HG03095 (cell line): ENCODE data around the gene UBE2O.
"Not testable (repeated sequence)": the region's sequence is repeated elsewhere in the genome, so short reads cannot be mapped to it uniquely, and the experiment has no call there.

Experiments used
- ATAC-seq: cut with Tn5 transposase; IDR thresholded peaks from one replicate; pipeline ENCODE4 v1.9.1; 2021; ENCODE audit warnings: moderate library complexity; ENCODE audit not compliant: unreplicated experiment

Gene UBE2O

GRCh38 chr17:76378548-76379274, 74.2 kb downstream of the UBE2O start:
- no peak for ATAC-seq

GRCh38 chr17:76376318-76377133, 76.4 kb downstream of the UBE2O start:
- ATAC-seq, result no peak

- no peak for ATAC-seq
These were observed 81.0 kb downstream of the UBE2O start for GRCh38 chr17:76371656-76372628.

GRCh38 chr17:76370261-76370993, 82.5 kb downstream of the UBE2O start:
- no peak for ATAC-seq

- ATAC-seq, result no peak
These were observed 83.1 kb downstream of the UBE2O start for GRCh38 chr17:76369804-76370203.

- ATAC-seq, result no peak
These were observed 83.6 kb downstream of the UBE2O start for GRCh38 chr17:76369379-76369778.

- no peak for ATAC-seq
These were observed 84.4 kb downstream of the UBE2O start for GRCh38 chr17:76368545-76368944.

GRCh38 chr17:76367642-76368041, 85.3 kb downstream of the UBE2O start:
- no peak for ATAC-seq

GRCh38 chr17:76366247-76366646, 86.7 kb downstream of the UBE2O start:
- no peak for ATAC-seq

- ATAC-seq, result no peak
These were observed 87.6 kb downstream of the UBE2O start for GRCh38 chr17:76365256-76365903.

GRCh38 chr17:76363107-76363842, 89.7 kb downstream of the UBE2O start:
- no peak for ATAC-seq

- no peak for ATAC-seq
These were observed 92.5 kb downstream of the UBE2O start for GRCh38 chr17:76360461-76360860.

- ATAC-seq, result not testable (repeated sequence)
These were observed 93.2 kb downstream of the UBE2O start for GRCh38 chr17:76359776-76360175.

- ATAC-seq, result no peak
These were observed 93.6 kb downstream of the UBE2O start for GRCh38 chr17:76359375-76359774.

- no peak for ATAC-seq
These were observed 95.3 kb downstream of the UBE2O start for GRCh38 chr17:76357597-76358158.

GRCh38 chr17:76356803-76357456, 96.0 kb downstream of the UBE2O start:
- ATAC-seq, result no peak

- ATAC-seq, result no peak
These were observed 98.1 kb downstream of the UBE2O start for GRCh38 chr17:76354747-76355310.

- ATAC-seq, result no peak
These were observed 98.6 kb downstream of the UBE2O start for GRCh38 chr17:76354317-76354729.
